GM18951 (cell line): ENCODE measurements around the gene CCNY.

Source experiments
- POLR2A ChIP-seq: IDR thresholded peaks from 4 replicates; pipeline ENCODE4 v1.6.1; 2011; ENCODE audit warnings: mild to moderate bottlenecking; ENCODE audit not compliant: insufficient read length, insufficient read depth; ENCODE audit errors: extremely low read depth
- in situ Hi-C: fragments of 300-500 bp; cut with MboI; formaldehyde crosslinking; loops from one replicate; pipeline ENCODE4 v1.12.0; 2022; ENCODE audit warnings: low sequenced_read_pairs, mixed read lengths, inconsistent platforms; ENCODE audit not compliant: unreplicated experiment

The CCNY gene

DNA sequence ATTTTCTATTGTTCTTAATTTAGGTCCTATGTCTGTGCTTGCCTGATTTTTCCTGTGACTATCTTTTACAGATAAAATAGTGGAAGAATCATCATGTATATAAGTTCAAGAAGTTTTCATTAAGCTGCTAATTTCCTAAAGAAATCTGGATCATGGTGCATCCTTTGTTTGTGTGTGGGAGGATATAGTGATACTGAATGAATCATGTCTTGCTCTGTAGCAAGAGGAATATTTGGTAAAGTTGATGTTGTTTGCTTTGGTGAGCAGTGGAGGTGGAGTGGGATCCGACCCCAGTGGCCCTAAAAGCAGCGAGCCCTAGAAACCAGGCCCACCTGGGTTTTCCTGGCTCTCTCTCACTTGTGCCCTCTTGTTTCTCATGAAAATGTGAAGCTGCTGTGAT is 83.7 kb downstream of the CCNY start:
- in situ Hi-C loops = no loop called here
- no peak for TF ChIP-seq POLR2A

DNA sequence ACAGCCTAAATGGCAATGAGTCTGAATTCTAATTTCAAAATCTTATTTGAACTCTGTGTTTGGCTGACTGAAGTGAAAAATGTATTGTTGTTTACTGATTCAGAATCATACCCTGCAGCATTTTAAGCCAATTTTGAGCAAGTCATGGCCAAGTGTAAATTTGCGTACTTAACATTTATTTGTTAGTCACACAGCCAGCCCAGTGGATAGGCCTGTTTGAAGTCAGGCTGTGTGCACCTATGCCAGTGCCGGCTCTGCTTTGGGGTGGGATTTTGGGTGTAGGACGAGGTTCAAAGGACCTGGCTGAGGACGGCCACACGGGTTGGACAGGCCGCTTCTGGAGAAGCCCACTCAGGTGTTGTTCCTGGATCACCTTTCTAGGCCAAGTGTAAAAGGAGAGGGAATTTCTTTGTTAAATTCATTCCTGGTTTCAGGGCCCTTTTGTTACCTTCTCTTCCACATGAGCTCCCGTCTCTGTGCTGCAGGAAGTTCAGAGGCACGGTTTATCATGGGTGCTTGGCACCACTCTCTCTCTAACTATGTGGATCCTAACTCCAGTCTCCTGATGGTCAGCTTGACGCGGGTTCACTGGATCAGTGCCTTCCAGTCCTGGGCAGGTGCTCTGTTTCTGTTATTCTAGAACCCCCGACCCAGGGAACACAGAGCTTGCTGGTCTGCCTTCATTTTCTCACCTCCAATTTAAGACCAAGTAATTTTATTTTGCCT is 84.7 kb downstream of the CCNY start:
- in situ Hi-C loops = no loop called here
- TF ChIP-seq POLR2A = no peak

DNA sequence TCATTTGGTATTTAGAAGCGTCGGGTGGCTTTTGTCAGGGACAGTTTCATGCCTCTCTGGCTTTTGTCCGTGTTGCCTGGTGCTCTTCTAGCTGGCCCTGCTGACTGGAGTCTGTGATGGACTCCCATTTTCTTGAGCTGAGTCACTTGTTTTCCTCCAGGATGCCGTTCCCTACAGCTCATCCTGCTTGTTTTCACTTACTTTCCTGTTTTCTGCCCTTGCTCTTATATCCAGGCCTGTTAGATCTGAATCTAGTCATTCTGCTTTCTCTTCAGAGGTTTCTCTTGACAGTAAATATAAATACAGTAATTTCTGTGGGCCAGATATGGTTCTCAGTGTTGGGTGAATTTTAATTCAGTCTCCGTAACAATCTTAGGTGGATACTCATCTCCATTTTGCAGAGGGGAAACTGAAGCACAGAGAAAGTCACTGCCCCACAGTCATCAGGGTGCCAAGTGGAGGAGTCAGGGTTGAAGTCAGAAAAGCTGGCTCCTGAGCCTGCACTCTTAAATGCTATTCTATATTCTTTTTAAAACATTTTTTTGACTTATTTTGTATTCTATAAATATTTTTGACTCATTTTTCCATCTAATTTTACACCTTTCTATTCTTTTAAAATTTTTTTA is 85.4 kb downstream of the CCNY start:
- in situ Hi-C loops = no loop called here
- TF ChIP-seq POLR2A = no peak

DNA sequence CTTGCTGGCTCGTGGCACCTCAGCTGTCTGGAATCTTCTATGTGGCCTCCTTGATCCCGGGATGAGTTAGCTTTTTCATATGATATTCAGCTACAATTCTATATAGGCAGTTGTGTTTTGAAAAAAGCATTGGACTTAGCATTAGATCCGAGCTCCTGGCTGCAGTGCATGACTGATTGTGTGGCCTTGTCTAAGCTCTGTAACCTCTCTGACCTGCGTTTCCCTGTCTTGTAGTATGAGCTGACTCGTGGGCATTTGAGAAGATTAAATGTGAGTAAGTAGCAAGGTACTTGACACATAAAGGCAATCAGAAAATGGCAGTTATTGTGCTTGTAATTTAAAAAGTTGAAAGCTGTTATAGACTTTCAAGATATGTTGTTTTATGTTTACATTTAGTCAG is 85.9 kb downstream of the CCNY start:
- no peak for TF ChIP-seq POLR2A
- in situ Hi-C loops = no loop called here

DNA sequence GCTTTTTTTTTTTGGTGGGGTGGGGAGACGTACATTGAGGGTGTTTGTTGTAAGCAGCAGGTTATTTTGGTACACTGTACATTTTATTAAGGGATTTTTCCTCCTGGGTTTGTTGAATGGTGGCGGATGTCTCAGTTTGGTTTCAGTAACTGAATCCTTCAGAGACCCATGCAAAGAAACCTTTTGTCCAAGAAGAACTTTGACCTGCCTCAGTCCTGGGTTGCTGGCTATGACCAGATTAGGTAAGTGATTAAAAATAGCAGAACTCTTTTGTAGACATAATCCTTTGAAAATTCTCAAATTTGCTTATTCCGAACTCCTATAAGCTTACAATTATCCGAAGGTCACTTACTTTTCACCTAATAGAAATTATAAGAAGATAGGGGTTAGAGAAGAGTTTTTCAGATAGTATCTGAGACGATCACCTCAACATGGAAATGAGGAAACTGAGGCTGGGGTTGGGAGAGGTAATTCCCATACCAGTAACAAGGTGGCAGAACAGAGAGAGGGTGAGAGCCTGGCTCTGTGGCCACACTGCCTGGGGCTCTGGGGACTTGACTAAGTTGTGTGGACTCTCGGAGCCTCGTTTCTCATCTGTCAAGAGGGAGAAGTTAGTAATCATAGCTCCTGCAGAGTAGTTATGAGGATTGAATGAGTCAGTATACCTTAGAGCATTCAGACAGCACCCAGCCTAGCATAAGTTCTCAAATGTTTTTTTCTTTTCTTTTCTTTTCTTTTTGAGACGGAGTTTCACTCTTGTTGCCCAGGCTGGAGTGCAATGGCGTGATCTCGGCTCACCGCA is 87.4 kb downstream of the CCNY start:
- in situ Hi-C loops = no loop called here

DNA sequence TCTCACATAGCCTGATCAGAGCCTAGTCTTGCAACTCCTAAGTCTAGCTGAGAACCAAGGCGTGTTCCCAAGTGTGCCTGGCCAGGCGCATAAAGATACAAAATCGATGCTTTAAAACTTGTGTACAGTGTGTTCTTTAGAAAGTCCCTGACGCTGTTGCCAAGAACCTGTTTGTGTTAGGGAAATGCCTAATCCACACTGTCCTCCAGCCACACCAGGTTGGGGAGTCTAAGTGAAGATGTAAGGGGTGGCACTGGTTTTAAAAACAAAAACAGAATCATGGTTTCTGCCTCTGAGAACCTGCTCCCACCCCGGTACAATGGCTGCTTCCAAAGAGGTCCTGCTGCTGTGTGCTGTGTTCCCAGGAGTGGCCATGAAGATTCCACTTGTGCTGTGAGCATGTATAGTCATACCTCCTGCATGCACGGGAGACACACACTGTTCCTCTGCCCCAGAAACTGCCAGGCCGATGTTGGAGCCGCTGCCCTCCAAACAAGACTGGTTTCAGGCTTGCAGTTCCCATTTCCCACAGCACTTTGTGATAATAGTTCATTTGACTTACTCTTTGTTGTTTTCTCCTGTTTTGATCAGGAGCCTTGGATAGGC is 88.5 kb downstream of the CCNY start:
- TF ChIP-seq POLR2A = no peak
- in situ Hi-C loops = no loop called here

More for the DNA sequence above, 87.4 kb downstream of the CCNY start:
- no peak for TF ChIP-seq POLR2A

DNA sequence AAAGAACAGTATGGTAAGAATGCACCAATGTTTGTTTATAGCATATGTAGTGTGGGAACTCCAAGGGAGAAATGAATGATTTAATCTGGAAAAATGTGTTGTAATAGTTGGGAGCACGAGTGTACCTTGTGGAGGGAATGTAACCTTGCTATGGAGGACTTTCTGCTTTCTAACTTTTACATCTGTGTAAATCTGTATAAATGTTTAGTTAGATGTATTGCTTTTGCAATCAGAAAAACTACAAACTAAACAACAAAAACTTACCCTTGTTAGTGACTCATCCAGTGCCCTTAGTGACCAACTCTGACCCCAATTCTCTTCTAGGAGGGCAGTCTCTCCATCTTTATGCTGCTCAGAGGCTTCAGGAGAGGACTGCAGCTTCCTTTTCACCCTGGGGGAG is 89.3 kb downstream of the CCNY start:
- TF ChIP-seq POLR2A = no peak
- in situ Hi-C loops = no loop called here

DNA sequence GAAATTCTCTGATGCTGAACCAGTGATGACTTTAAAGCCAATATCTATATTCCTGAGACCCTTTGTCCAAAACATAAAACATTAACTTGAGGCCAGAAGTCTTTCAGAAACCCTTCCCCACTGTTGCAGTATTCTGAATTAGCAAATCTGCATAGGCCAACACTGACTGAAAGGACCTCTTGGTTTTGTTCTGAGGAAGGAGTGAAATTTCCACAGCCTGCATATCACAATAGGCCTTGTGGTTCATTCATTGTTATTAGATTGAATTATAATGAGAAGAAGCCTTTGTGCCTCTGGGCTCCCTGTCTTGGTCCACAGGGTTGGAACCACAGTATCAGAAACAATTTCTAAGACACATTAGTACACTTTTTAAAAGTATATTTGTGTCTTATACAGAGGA is 90.3 kb downstream of the CCNY start:
- TF ChIP-seq POLR2A = no peak

DNA sequence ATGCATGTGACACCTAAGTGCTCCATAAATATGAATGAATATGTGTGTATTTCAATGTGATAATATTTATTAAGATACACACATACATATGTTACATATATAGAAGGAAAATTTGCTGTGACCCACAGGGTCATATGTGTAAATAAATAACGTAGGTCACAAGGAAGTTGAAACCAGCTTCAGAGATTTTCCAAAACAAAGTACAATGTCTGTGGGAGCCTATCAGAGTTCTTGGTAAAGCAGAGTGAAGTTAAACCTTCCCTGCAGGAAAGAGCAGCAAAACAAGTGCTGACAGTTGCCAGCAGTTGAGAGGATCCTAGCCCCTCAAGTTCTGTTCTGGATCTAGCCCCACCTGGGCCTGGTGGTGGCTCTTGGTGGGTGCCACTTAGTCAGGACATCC is 91.2 kb downstream of the CCNY start:
- in situ Hi-C loops = no loop called here
- TF ChIP-seq POLR2A = no peak

More for the DNA sequence above, 90.3 kb downstream of the CCNY start:
- in situ Hi-C loops = no loop called here

DNA sequence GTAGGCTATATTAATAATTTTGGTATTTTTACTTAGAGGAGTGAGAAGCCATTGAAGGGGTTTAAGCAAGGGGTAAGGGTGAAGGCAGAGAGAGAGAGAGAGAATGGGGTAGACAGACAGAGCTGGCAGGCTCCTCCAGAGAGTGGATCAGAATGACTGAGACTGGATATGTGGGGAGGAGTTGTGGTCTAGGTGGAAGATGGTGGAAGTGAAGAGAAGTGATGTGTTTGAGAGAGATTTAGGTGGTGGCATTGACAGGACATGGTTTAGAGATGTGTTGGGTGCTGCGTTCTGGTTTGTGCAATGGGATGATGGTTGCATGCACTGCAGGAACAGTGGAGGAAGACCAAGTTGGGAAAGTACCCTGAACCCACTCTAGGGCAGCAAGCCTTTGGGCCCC is 92.2 kb downstream of the CCNY start:
- no peak for TF ChIP-seq POLR2A
- in situ Hi-C loops = no loop called here

DNA sequence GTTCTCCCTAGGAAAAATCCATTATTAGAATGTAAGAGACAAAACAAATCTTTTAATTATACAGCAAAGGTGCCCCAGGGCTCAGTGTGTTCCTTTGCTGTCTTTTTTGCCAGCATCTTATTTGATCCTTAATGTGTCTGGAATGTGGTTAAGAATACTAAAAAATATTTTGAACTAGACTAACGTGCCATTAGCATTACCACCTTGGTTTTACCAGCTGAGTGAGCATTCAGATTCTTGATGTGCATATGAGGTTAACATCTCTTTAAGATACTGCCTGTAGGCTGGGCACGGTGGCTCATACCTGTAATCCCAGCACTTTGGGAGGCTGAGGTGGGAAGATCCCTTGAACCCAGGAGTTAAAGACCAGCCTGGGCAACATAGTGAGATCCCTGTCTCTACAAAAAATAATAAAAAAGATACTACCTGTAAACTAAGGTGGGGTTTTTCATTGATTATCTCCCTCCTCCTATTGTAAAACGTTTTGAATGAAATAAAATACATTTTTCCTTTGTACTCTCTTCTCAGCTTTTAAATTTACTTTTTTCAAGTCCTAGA is 96.6 kb downstream of the CCNY start:
- TF ChIP-seq POLR2A = no peak
- in situ Hi-C loops = no loop called here

DNA sequence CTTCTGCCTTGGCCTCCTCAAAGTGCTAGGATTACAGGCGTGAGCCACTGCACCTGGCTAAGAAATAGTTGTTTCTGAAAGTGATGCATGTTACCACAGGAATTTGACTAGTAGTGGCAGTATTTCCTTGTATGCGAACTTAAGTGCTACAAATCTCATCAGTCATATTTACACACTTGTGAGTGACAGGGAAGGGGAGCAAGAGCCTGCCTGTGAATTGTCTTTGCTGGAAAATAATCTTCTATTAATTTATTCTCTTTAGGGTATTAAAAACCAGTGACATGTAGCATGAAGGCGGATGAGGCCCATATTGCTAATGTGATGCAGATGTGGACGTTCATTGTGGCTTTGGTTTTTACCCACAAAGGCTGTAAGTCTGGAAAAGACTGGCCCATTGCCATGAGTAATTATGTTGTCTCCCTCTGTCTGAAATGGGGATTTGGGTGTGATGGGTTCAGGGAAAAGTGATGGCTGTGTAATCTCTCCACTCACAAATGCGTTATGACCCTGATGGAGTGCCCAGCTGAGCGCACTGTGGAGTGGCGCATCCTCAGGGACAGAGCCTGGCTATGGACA is 97.6 kb downstream of the CCNY start:
- in situ Hi-C loops = no loop called here
- TF ChIP-seq POLR2A = no peak

DNA sequence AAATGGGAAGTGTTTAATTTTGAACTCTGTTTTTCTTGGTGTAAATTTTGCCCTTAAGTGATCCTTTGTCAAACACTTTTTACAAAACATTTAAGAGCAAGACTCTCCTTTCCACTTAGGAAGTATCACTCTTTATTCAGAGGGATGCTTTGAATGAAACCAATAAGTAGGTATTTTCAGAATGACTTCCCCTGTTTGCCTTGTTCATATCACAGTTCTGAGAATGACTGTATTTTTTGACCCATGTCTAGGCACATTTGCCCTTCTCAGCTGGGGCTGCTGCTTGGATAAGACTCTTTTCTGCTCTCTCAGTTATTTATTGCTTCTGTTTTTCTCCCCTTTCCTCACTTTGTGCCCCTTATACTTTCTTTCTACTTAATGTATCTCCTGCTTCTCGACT is 98.2 kb downstream of the CCNY start:
- no peak for TF ChIP-seq POLR2A

DNA sequence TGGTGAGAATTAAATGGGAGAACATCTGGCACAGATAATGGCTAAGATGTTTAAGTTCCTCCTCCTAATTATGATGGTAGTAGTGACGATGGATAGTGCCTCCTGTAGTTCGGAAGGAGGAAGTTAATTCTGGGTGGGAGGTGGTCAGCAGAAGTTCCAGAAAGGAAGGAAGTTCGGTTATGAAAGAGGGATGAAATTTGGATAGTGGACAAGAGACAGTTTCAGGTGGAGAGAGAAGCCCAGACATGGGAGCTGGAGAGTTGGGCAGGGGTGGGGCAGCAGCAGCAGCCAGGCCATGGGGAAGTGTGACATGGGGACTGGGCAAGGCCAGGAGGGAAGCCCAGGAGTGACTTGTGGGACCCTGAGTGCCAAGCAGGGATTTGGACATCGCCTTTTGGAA is 99.5 kb downstream of the CCNY start:
- in situ Hi-C loops = no loop called here
- TF ChIP-seq POLR2A = no peak

More for the DNA sequence above, 98.2 kb downstream of the CCNY start:
- in situ Hi-C loops = no loop called here
